ENCODE results near the gene TMPO.
"Not testable (repeated sequence)": the region's sequence is repeated elsewhere in the genome, so short reads cannot be mapped to it uniquely, and the experiment has no call there.

The TMPO gene

GRCh38 chr12:98475565-98475908 is 39.9 kb upstream of the TMPO start:
- ChIA-PET CTCF (interaction anchor here (0.9 to 1.0 kb wide), 3 partner anchors 9 to 51 kb away, joined by 3 to 4 read pairs (median 4); no protein-coding TSS in a partner anchor), POLR2A (no interaction called here)
- Histone ChIP-seq H3K4me1 (ENCODE audit: control extremely low read depth in 1 of 4, control insufficient read depth in 4 of 4, insufficient read depth in 4 of 4, low read length in 3 of 4) (no peaks in the 10 kb centered on the region), H3K27me3 (replicated peaks in 2 of 5; ENCODE audit: control insufficient read depth in 4 of 5, insufficient read depth in 5 of 5, low read length in 4 of 5) (no peaks in the 10 kb centered on the region), H3K36me3 (ENCODE audit: control insufficient read depth in 4 of 4, insufficient read depth in 4 of 4, low read length in 3 of 4) (no peaks in the 10 kb centered on the region), H3K27ac (ENCODE audit: insufficient read depth in 1 of 2, low read depth in 1 of 2, low read length in 2 of 2, poor library complexity in 1 of 2, severe bottlenecking in 2 of 2) (no peak overlapping the region), H3K9me3 (ENCODE audit: control extremely low read depth in 1 of 5, control insufficient read depth in 4 of 5, insufficient read depth in 2 of 5, low read depth in 1 of 5, low read length in 4 of 5) (peaks cover 0 to 12% (median 3%) of the 10 kb centered on the region in 5 experiments), H3K4me3 (ENCODE audit: control insufficient read depth in 1 of 7, extremely low read depth in 1 of 7, insufficient read depth in 4 of 7, low read depth in 2 of 7, low read length in 6 of 7) (no peak overlapping the region)
- no peak for DNase-seq

GRCh38 chr12:98478606-98479005 is 36.8 kb upstream of the TMPO start:
- Histone ChIP-seq H3K27me3 (replicated peaks in 2 of 5; ENCODE audit: control insufficient read depth in 4 of 5, insufficient read depth in 5 of 5, low read length in 4 of 5) (no peaks in the 10 kb centered on the region), H3K36me3 (ENCODE audit: control insufficient read depth in 4 of 4, insufficient read depth in 4 of 4, low read length in 3 of 4) (no peaks in the 10 kb centered on the region), H3K27ac (ENCODE audit: insufficient read depth in 1 of 2, low read depth in 1 of 2, low read length in 2 of 2, poor library complexity in 1 of 2, severe bottlenecking in 2 of 2) (no peak overlapping the region), H3K9me3 (ENCODE audit: control extremely low read depth in 1 of 5, control insufficient read depth in 4 of 5, insufficient read depth in 2 of 5, low read depth in 1 of 5, low read length in 4 of 5) (peaks cover 0 to 14% (median 6%) of the 10 kb centered on the region in 5 experiments), H3K4me1 (ENCODE audit: control extremely low read depth in 1 of 4, control insufficient read depth in 4 of 4, insufficient read depth in 4 of 4, low read length in 3 of 4) (no peaks in the 10 kb centered on the region), H3K4me3 (ENCODE audit: control insufficient read depth in 1 of 7, extremely low read depth in 1 of 7, insufficient read depth in 4 of 7, low read depth in 2 of 7, low read length in 6 of 7) (no peak overlapping the region)
- CTCF ChIA-PET, result interaction anchor here (0.6 to 1.3 kb wide), 4 partner anchors 53 to 220 kb away, joined by 3 read pairs; no protein-coding TSS in a partner anchor
- no peak for DNase-seq
- WGBS (ENCODE audit: insufficient coverage), result 100% methylated on average over 1 of the region's 5 CpGs
- POLR2A ChIA-PET, result no interaction called here

- Histone ChIP-seq H3K36me3 (ENCODE audit: control insufficient read depth in 4 of 4, insufficient read depth in 4 of 4, low read length in 3 of 4) (no peaks in the 10 kb centered on the region), H3K9me3 (ENCODE audit: control extremely low read depth in 1 of 5, control insufficient read depth in 4 of 5, insufficient read depth in 2 of 5, low read depth in 1 of 5, low read length in 4 of 5) (peaks cover 0 to 4% (median 3%) of the 10 kb centered on the region in 5 experiments), H3K4me1 (ENCODE audit: control extremely low read depth in 1 of 4, control insufficient read depth in 4 of 4, insufficient read depth in 4 of 4, low read length in 3 of 4) (no peaks in the 10 kb centered on the region), H3K4me3 (ENCODE audit: control insufficient read depth in 1 of 7, extremely low read depth in 1 of 7, insufficient read depth in 4 of 7, low read depth in 2 of 7, low read length in 6 of 7) (no peak overlapping the region), H3K27me3 (replicated peaks in 2 of 5; ENCODE audit: control insufficient read depth in 4 of 5, insufficient read depth in 5 of 5, low read length in 4 of 5) (no peaks in the 10 kb centered on the region), H3K27ac (ENCODE audit: insufficient read depth in 1 of 2, low read depth in 1 of 2, low read length in 2 of 2, poor library complexity in 1 of 2, severe bottlenecking in 2 of 2) (no peak overlapping the region)
- WGBS (ENCODE audit: insufficient coverage), result 92% methylated on average over 5 of the region's 7 CpGs
- ChIA-PET CTCF (interaction anchor here (1.0 kb wide), 1 partner anchor 58 kb away, joined by 3 read pairs; no protein-coding TSS in a partner anchor), POLR2A (interaction anchor here (0.6 kb wide), 1 partner anchor 153 kb away, joined by 3 read pairs; no protein-coding TSS in a partner anchor)
- no peak for DNase-seq
These were observed 31.5 kb upstream of the TMPO start for GRCh38 chr12:98483621-98484503.

- H3K9me3 ChIP-seq (ENCODE audit: control extremely low read depth in 1 of 5, control insufficient read depth in 4 of 5, insufficient read depth in 2 of 5, low read depth in 1 of 5, low read length in 4 of 5), result peaks cover 0 to 4% (median 3%) of the 10 kb centered on the region in 5 experiments
- H3K36me3 ChIP-seq (ENCODE audit: control insufficient read depth in 4 of 4, insufficient read depth in 4 of 4, low read length in 3 of 4), result no peaks in the 10 kb centered on the region
- WGBS (ENCODE audit: insufficient coverage), result 97% methylated on average over 4 of the region's 6 CpGs
- no peak overlapping the region for H3K27ac ChIP-seq (ENCODE audit: insufficient read depth in 1 of 2, low read depth in 1 of 2, low read length in 2 of 2, poor library complexity in 1 of 2, severe bottlenecking in 2 of 2)
- H3K27me3 ChIP-seq (replicated peaks in 2 of 5; ENCODE audit: control insufficient read depth in 4 of 5, insufficient read depth in 5 of 5, low read length in 4 of 5), result no peaks in the 10 kb centered on the region
- ChIA-PET POLR2A (no interaction called here), CTCF (no interaction called here)
- DNase-seq, result no peak
- no peak overlapping the region for H3K4me3 ChIP-seq (ENCODE audit: control insufficient read depth in 1 of 7, extremely low read depth in 1 of 7, insufficient read depth in 4 of 7, low read depth in 2 of 7, low read length in 6 of 7)
- peaks cover 0 to 2% (median 0%) of the 10 kb centered on the region in 4 experiments for H3K4me1 ChIP-seq (ENCODE audit: control extremely low read depth in 1 of 4, control insufficient read depth in 4 of 4, insufficient read depth in 4 of 4, low read length in 3 of 4)
These were observed 29.5 kb upstream of the TMPO start for GRCh38 chr12:98485792-98486340.

GRCh38 chr12:98488416-98488815 is 27.0 kb upstream of the TMPO start:
- CTCF ChIA-PET, result interaction anchor here (1.8 kb wide), 1 partner anchor 63 kb away, joined by 6 read pairs; no protein-coding TSS in a partner anchor
- DNase-seq; H3K4me3 ChIP-seq (ENCODE audit: control insufficient read depth in 1 of 7, extremely low read depth in 1 of 7, insufficient read depth in 4 of 7, low read depth in 2 of 7, low read length in 6 of 7); H3K36me3 ChIP-seq (ENCODE audit: control insufficient read depth in 4 of 4, insufficient read depth in 4 of 4, low read length in 3 of 4); H3K27me3 ChIP-seq (replicated peaks in 2 of 5; ENCODE audit: control insufficient read depth in 4 of 5, insufficient read depth in 5 of 5, low read length in 4 of 5); H3K4me1 ChIP-seq (ENCODE audit: control extremely low read depth in 1 of 4, control insufficient read depth in 4 of 4, insufficient read depth in 4 of 4, low read length in 3 of 4); H3K27ac ChIP-seq (ENCODE audit: insufficient read depth in 1 of 2, low read depth in 1 of 2, low read length in 2 of 2, poor library complexity in 1 of 2, severe bottlenecking in 2 of 2); H3K9me3 ChIP-seq (ENCODE audit: control extremely low read depth in 1 of 5, control insufficient read depth in 4 of 5, insufficient read depth in 2 of 5, low read depth in 1 of 5, low read length in 4 of 5); POLR2A ChIA-PET: not testable (repeated sequence)
- whole genome bisulfite sequencing (ENCODE audit: insufficient coverage), result 100% methylated on average over 5 of the region's 9 CpGs

GRCh38 chr12:98489176-98489575 is 26.2 kb upstream of the TMPO start:
- peaks cover 0 to 8% (median 0%) of the 10 kb centered on the region in 4 experiments for H3K4me1 ChIP-seq (ENCODE audit: control extremely low read depth in 1 of 4, control insufficient read depth in 4 of 4, insufficient read depth in 4 of 4, low read length in 3 of 4)
- H3K36me3 ChIP-seq (ENCODE audit: control insufficient read depth in 4 of 4, insufficient read depth in 4 of 4, low read length in 3 of 4), result no peaks in the 10 kb centered on the region
- no peak overlapping the region for H3K4me3 ChIP-seq (ENCODE audit: control insufficient read depth in 1 of 7, extremely low read depth in 1 of 7, insufficient read depth in 4 of 7, low read depth in 2 of 7, low read length in 6 of 7)
- no peak for DNase-seq
- no peak overlapping the region for H3K27ac ChIP-seq (ENCODE audit: insufficient read depth in 1 of 2, low read depth in 1 of 2, low read length in 2 of 2, poor library complexity in 1 of 2, severe bottlenecking in 2 of 2)
- no peaks in the 10 kb centered on the region for H3K9me3 ChIP-seq (ENCODE audit: control extremely low read depth in 1 of 5, control insufficient read depth in 4 of 5, insufficient read depth in 2 of 5, low read depth in 1 of 5, low read length in 4 of 5)
- POLR2A ChIA-PET, result no interaction called here
- WGBS (ENCODE audit: insufficient coverage), result 100% methylated on average over 3 of the region's 3 CpGs
- H3K27me3 ChIP-seq (replicated peaks in 2 of 5; ENCODE audit: control insufficient read depth in 4 of 5, insufficient read depth in 5 of 5, low read length in 4 of 5), result no peaks in the 10 kb centered on the region
- CTCF ChIA-PET, result interaction anchor here (4.3 to 5.4 kb wide), 2 partner anchors 12 to 26 kb away, joined by 26 to 68 read pairs; partner anchors contain the start of gene TMPO
